Left lung (tissue), 10 donors: ENCODE measurements around the gene SMS. TPM values are rescaled to one million over a fixed set of nuclear protein-coding genes. Genes with fewer than 3 reads are reported as not detected.
"Not testable (repeated sequence)": the region's sequence is repeated elsewhere in the genome, so short reads cannot be mapped to it uniquely, and the experiment has no call there.

Experiments
- ATAC-seq: fragments of 200-7000 bp; cut with Tn5 transposase; one replicate; pipeline ENCODE4 v1.9.1; 2020; ENCODE audit warnings: moderate library complexity
- DNase-seq, 4 donors: peaks; one replicate each; pipeline ENCODE4 v3.0.0-alpha.2; 2013 to 2020
- H3K27ac ChIP-seq, 2 donors: fragments of 200-600 bp; sonication (generic) in 1 of 2; one replicate each; pipeline versions ENCODE4 v1.5.0 to v1.8.0; 2020 to 2021
- H3K27me3 ChIP-seq, 2 donors: fragments of 200-600 bp; sonication (generic) in 1 of 2; one replicate each; pipeline versions ENCODE4 v1.5.0 to v1.8.0; 2020 to 2021
- H3K36me3 ChIP-seq, 2 donors: fragments of 200-600 bp; sonication (generic) in 1 of 2; one replicate each; pipeline versions ENCODE4 v1.5.0 to v1.8.0; 2020 to 2021
- H3K4me1 ChIP-seq, 2 donors: fragments of 200-600 bp; one replicate each; pipeline ENCODE4 v1.8.0; 2021
- H3K4me3 ChIP-seq, 2 donors: fragments of 200-600 bp; sonication (generic) in 1 of 2; one replicate each; pipeline versions ENCODE4 v1.5.0 to v1.8.0; 2020 to 2021; ENCODE audit warnings: mild to moderate bottlenecking in 1 of 2
- H3K9me3 ChIP-seq, 2 donors: fragments of 200-600 bp; sonication (generic) in 1 of 2; one replicate each; pipeline versions ENCODE4 v1.5.0 to v1.8.0; 2020 to 2021
- intact Hi-C, 2 donors: fragments of 100-400 bp; cut with DNase I; formaldehyde crosslinking; loops; one replicate each; pipeline versions ENCODE4 v1.11.2 to v1.14.2; 2022
- polyA plus RNA-seq, 6 donors: library from polyadenylated mRNA; unstranded; fragments of 120-200 nt; gene quantifications; one replicate each; pipeline ENCODE4 v1.2.1, GENCODE V29; 2013; ENCODE audit not compliant: insufficient read length in 6 of 6
- total RNA-seq, 2 donors: library from RNA; stranded (reverse); fragmentation: NEBNext Ultra II Directional; extraction: Animal tissue kit (Norgen Biotek cat#: 25700); gene quantifications; one replicate each; pipeline ENCODE4 v1.2.1, GENCODE V29; 2021
- TF ChIP-seq, protein P1 (sequence below), 2 donors: fragments of 200-600 bp; sonication (generic) in 1 of 2; IDR thresholded peaks; one replicate each; pipeline versions ENCODE4 v1.5.0 to v1.8.0; 2021; ENCODE audit warnings: antibody characterized with exemption in 2 of 2
- donor health status: DM: no; HTN: yes; CAD: no.
- donor health status: DM: no; HTN: no; CAD: no.

SMS gene
- total and polyA plus RNA-seq, 8 donors: 68.6 to 119 (median 108) TPM

DNA sequence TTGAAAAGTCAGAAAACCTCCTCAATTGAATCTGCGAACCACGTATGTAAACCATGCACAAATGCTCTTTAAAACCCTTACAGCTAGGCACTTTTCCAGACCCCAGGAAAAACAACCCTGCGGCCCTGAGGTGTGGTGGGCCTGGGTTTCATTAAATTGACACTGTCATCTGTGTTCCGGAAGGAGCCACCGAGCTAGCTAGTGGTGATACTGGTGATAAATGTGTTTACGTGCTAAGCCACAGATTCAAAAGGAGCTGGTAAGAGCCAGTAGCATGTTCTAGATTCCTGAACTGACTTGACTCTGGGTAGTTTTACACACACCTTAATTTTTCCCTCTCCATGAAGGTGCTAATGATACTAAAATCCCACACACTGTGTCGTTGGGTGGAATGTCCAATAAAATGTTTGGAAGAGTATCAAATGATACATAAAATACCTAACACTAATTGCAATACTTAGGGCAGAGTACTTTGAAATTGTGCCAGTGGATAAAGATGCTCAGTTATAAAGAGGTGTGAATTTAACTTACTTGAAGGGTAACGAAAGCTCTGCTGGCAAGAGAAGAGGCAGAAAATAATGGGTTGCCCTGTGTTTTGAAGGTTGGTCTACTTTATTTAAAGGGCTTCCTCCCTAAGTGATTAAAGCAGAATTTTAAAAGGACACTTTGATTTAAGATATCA, 8.5 kb downstream of the SMS start:
- TF ChIP-seq, protein P1, sequence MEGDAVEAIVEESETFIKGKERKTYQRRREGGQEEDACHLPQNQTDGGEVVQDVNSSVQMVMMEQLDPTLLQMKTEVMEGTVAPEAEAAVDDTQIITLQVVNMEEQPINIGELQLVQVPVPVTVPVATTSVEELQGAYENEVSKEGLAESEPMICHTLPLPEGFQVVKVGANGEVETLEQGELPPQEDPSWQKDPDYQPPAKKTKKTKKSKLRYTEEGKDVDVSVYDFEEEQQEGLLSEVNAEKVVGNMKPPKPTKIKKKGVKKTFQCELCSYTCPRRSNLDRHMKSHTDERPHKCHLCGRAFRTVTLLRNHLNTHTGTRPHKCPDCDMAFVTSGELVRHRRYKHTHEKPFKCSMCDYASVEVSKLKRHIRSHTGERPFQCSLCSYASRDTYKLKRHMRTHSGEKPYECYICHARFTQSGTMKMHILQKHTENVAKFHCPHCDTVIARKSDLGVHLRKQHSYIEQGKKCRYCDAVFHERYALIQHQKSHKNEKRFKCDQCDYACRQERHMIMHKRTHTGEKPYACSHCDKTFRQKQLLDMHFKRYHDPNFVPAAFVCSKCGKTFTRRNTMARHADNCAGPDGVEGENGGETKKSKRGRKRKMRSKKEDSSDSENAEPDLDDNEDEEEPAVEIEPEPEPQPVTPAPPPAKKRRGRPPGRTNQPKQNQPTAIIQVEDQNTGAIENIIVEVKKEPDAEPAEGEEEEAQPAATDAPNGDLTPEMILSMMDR (IDR thresholded peaks at IDR 0.05): no peak
- intact Hi-C loops: no loop called here
- Histone ChIP-seq H3K36me3 (no peaks in the 10 kb centered on the region), H3K27me3 (no peaks in the 10 kb centered on the region), H3K4me3 (no peak overlapping the region), H3K27ac (no peak overlapping the region), H3K9me3 (no peaks in the 10 kb centered on the region), H3K4me1 (peaks cover 0 to 7% of the 10 kb centered on the region in 2 donors)
- no peak for ATAC-seq
- DNase-seq: no peak

DNA sequence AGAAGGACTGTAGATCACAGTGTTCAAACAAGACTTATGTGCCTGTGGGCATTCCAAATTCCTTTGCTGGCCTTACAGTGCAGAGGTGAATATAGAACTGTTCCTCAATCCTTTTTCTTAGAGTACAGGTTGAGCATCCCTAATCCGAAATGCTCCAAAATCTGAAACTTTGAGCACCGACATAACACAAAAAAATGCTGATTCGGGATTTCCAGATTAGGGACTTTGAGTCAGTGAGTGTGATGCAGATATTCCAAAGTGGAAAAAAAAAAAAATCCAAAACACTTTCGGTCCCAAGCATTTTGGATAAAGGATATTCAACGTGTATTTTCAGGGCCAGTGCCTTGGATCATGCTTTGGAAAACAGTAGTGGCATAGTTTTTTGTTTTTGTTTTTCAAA, 9.2 kb downstream of the SMS start:
- intact Hi-C loops: no loop called here
- Histone ChIP-seq H3K27me3 (no peaks in the 10 kb centered on the region), H3K4me1 (peaks cover 0 to 7% of the 10 kb centered on the region in 2 donors), H3K9me3 (no peaks in the 10 kb centered on the region), H3K36me3 (no peaks in the 10 kb centered on the region), H3K4me3 (no peak overlapping the region), H3K27ac (no peak overlapping the region)
- DNase-seq (no peak), ATAC-seq (no peak)
- TF ChIP-seq, protein P1 (IDR thresholded peaks at IDR 0.05): no peak

DNA sequence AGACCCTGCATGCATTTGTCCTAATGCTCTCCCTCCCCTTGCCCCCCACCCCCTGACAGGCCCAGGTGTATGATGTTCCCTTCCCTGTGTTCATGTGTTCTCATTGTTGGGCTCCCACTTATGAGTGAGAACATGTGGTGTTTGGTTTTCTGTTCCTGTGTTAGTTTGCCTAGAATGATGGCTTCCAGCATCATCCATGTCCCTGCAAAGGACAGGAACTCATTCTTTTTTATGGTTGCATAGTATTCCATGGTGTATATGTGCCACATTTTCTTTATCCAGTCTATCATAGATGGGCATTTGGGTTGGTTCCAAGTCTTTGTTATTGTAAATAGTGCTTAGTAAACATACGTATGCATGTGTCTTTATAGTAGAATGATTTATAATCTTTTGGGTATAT, 10.0 kb downstream of the SMS start:
- H3K27me3 ChIP-seq, H3K27ac ChIP-seq, intact Hi-C loops, H3K9me3 ChIP-seq, ATAC-seq, H3K4me1 ChIP-seq, H3K36me3 ChIP-seq, H3K4me3 ChIP-seq, DNase-seq: not testable (repeated sequence)

DNA sequence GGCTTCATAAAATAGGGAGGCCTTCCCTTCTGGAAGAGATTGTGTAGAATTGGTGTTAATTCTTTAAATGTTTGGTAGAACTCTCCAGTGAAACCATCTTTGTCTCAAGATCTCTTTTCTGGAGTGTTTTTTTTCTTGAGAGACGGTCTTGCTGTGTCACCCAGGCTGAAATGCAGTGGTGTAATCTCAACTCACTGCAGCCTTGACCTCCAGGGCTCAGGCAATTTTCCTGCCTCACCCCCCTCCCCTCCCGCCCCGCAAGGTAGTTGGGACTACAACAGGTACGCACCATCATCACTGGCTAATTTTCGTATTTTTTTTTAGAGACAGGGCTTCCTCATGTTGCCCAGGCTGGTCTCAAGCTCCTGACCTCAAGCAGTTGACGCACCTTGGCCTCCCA, 12.1 kb downstream of the SMS start:
- TF ChIP-seq, protein P1 (IDR thresholded peaks at IDR 0.05): no peak
- no peak overlapping the region for H3K27ac ChIP-seq

DNA sequence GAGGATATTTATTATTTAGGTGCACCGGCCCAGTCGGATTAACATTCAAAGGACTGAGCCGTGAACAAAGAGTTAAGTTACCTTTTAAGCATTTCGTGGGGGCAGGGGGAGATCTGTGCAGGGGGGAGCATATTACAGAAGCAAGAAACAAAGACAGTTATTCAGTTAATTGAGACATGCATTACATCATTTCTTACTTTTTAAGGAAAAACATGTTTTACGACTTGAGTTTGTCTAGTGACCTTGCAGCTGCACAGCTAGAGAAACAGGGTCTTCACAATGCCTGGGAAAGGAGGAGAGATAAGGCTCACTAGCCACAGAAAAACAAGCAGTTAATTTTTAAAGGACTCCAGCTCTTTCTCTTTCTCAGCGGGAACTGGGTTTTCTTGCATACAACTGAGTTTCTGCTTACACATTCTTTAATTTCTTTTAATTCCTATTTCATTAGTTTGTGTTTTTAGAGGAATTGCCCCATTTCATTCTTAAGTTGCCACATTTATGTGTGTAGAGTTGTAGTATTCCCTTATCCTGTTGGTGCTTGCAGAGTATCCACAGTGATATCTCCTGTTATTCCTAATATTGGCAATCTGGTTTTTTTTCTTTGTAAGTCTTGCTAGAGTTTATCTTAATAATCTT, 12.8 kb downstream of the SMS start:
- H3K27ac ChIP-seq, H3K27me3 ChIP-seq, H3K4me1 ChIP-seq, H3K9me3 ChIP-seq, ATAC-seq, intact Hi-C loops, DNase-seq, H3K36me3 ChIP-seq, H3K4me3 ChIP-seq: not testable (repeated sequence)

More for the DNA sequence above, 12.1 kb downstream of the SMS start:
- Histone ChIP-seq H3K4me3 (no peak overlapping the region), H3K4me1 (no peaks in the 10 kb centered on the region), H3K27me3 (no peaks in the 10 kb centered on the region), H3K36me3 (no peaks in the 10 kb centered on the region), H3K9me3 (no peaks in the 10 kb centered on the region)
- intact Hi-C loops: no loop called here
- ATAC-seq (no peak), DNase-seq (no peak)

DNA sequence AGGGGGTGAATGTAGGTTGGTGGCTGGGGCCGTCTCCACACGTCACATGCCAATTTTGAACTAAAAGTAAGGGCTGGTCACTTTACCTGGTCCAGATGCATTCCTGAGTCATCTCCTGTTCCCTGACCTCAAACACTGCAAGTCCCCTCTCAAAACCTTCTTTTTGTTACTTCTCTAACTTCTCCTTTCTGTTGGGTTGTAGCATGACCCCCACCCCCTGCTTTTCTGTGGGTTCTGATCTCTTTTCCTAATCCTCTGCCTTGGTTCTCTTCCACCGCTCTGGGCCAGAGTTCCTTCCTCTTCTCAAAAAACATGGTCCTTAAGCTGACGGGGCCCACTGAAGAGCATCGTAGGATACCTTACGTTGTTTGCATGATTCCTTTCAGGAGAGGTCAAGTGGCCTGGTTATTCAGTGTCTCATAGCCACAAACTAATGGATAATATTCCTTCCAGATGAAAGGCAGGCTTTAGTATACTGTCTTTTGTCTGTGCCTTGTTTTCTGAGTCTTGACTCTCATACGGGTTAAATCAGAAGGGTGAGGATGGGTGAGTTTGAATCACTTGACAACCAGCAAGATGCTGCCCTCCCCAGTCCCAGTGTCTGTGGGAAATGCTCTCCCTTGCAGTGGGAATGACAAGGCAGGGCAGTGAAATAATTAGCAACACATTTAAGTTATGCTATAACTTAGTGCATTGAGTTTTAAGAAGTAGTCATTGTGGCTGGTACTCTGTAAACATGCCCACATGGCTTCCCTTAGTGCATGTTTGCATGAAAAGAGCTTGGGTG, 15.1 kb downstream of the SMS start:
- ATAC-seq (no peak), DNase-seq (no peak)
- no peaks in the 10 kb centered on the region for H3K36me3 ChIP-seq
- intact Hi-C loops: no loop called here
- TF ChIP-seq, protein P1 (IDR thresholded peaks at IDR 0.05): no peak
- H3K27ac ChIP-seq: no peak overlapping the region
- no peaks in the 10 kb centered on the region for H3K9me3 ChIP-seq
- no peak overlapping the region for H3K4me3 ChIP-seq
- no peaks in the 10 kb centered on the region for H3K27me3 ChIP-seq
- H3K4me1 ChIP-seq: no peaks in the 10 kb centered on the region
